Heart left ventricle (tissue), 16 donors: Measurements from ENCODE around the gene NLRP8. TPM values are rescaled to one million over a fixed set of nuclear protein-coding genes. Genes with fewer than 3 reads are reported as not detected.

Experiments
- ATAC-seq, 4 donors: fragments of 200-7000 bp; cut with Tn5 transposase; one replicate each; pipeline ENCODE4 v1.9.1; 2020 to 2022; ENCODE audit warnings: moderate library complexity in 4 of 4, mild to moderate bottlenecking in 3 of 4, moderate number of reproducible peaks in 1 of 4
- DNase-seq, 5 donors: peaks; one replicate each; pipeline ENCODE4 v3.0.0-alpha.2; 2020
- H3K27ac ChIP-seq, 12 donors: fragments of 200-600 bp; sonication (generic) in 4 of 12; one replicate each; pipeline versions ENCODE4 v1.5.0 to v1.8.0; 2016 to 2022; ENCODE audit warnings: mild to moderate bottlenecking in 2 of 12
- H3K27me3 ChIP-seq, 9 donors: fragments of 200-600 bp; sonication (generic) in 2 of 9; one replicate each; pipeline versions ENCODE4 v1.5.1 to v1.8.0; 2016 to 2022; ENCODE audit warnings: mild to moderate bottlenecking in 3 of 9
- H3K36me3 ChIP-seq, 9 donors: fragments of 200-600 bp; sonication (generic) in 2 of 9; one replicate each; pipeline versions ENCODE4 v1.5.0 to v1.8.0; 2018 to 2022; ENCODE audit warnings: mild to moderate bottlenecking in 2 of 9
- H3K4me1 ChIP-seq, 12 donors: fragments of 200-600 bp; sonication (generic) in 4 of 12; one replicate each; pipeline versions ENCODE4 v1.5.0 to v1.8.0; 2016 to 2022; ENCODE audit warnings: mild to moderate bottlenecking in 3 of 12
- H3K4me3 ChIP-seq, 12 donors: fragments of 200-600 bp; sonication (generic) in 4 of 12; one replicate each; pipeline versions ENCODE4 v1.5.0 to v1.8.0; 2017 to 2022; ENCODE audit warnings: mild to moderate bottlenecking in 9 of 12, moderate library complexity in 4 of 12
- H3K9me3 ChIP-seq, 12 donors: fragments of 200-600 bp; sonication (generic) in 4 of 12; one replicate each; pipeline versions ENCODE4 v1.5.0 to v1.8.0; 2016 to 2022; ENCODE audit warnings: mild to moderate bottlenecking in 1 of 12
- POLR2A ChIP-seq, 2 donors: fragments of 450-650 bp; IDR thresholded peaks; one replicate each; pipeline ENCODE4 v1.6.1; 2017; ENCODE audit warnings: antibody characterized with exemption in 2 of 2, mild to moderate bottlenecking in 2 of 2, moderate library complexity in 2 of 2
- WGBS, 4 donors: extraction: QIAGEN DNeasy Blood & Tissue Kit in 2 of 4; methylation state at CpG; one replicate each; pipeline versions ENCODE4 v1.1.5 to v1.1.7; 2013 to 2018; 5-methylcytosine and 5-hydroxymethylcytosine counted together
- intact Hi-C, 10 donors: fragments of 100-400 bp; cut with DNase I; formaldehyde crosslinking; loops; one replicate each; pipeline versions ENCODE4 v1.11.1 to v1.14.2; 2022
- polyA plus RNA-seq, 2 donors: library from polyadenylated mRNA; stranded (reverse); fragments of 200-250 nt; gene quantifications; one replicate each; pipeline ENCODE4 v1.2.3, GENCODE V29; 2013
- total RNA-seq, 9 donors: library from RNA; depleted of rRNA in 2 of 9; stranded (reverse); fragments of >200 nt in 2 of 9; fragmentation: NEBNext Ultra II Directional in 3 of 9; extraction: Animal tissue kit (Norgen Biotek cat#: 25700) in 3 of 9; gene quantifications; one replicate each; pipeline versions ENCODE4 v1.1.0 to v1.2.4, GENCODE V29; 2016 to 2023
- TF ChIP-seq, protein P1 (sequence below), 12 donors: fragments of 200-600 bp; sonication (generic) in 4 of 12; IDR thresholded peaks; one replicate each; pipeline versions ENCODE4 v1.5.0 to v1.8.0; 2018 to 2022; ENCODE audit warnings: antibody characterized with exemption in 12 of 12, mild to moderate bottlenecking in 5 of 12
- donor health status: ischemic (EF 13 %, LVEDD 7.1; RV severe dilation, severe dysfunction).
- donor health status: healthy with polysubstance abuse.
- donor health status: DM: no; HTN: yes; CAD: no.
- donor health status: DM: no; HTN: no; CAD: no.
- donor health status: ischemic (EF 25% LVEDD 6.9; RV normal size, moderate dysfunction).
- donor health status: ischemic (EF 25% LVEDD 5.7; RV mildly dilated, moderate dysfunction).
- donor health status: healthy.
- donor health status: DM: yes; HTN: yes; CAD: no.
- donor health status: ischemic (EF 35%, LVEDD 5.7; RV mildly dilated, moderate dysfunction).
- donor health status: nonischemic (EF 11% LVEDD 7.7; RV severe dilation, severe dysfunction).
- donor health status: DM: yes; HTN: yes; CAD: no.
- donor health status: PGD.
- donor health status: ischemic (EF 29% LVEDD 5.4; RV normal size, mild dysfunction).
- donor health status: nonischemic (EF 23%, LVEDD 6.1; RV moderate dilation, normal function).

The NLRP8 gene
- total and polyA plus RNA-seq, 11 donors = not detected

DNA sequence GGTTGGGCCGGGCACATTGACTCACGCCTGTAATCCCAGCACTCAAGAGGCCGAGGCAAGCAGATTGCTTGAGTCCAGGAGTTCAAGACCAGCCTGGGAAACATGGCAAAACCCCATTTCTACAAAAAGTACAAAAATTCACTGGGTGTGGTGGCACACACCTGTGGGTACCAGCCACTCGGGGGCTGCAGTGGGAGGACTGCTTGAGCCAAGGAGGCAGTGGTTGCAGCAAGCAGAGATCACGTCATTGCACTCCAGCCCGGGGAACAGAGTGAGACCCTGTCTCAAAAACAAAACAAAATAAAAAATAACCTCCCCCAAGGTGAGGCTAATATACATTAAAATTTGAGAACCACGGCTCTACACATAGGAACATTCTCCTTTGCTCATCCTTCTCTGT lies 40.3 kb upstream of the NLRP8 start:
- 65 to 78% (median 75%) methylated on average over 7 of the region's 7 CpGs for WGBS, 4 donors
- TF ChIP-seq POLR2A (IDR thresholded peaks at IDR 0.05) = no peak
- TF ChIP-seq, protein P1, sequence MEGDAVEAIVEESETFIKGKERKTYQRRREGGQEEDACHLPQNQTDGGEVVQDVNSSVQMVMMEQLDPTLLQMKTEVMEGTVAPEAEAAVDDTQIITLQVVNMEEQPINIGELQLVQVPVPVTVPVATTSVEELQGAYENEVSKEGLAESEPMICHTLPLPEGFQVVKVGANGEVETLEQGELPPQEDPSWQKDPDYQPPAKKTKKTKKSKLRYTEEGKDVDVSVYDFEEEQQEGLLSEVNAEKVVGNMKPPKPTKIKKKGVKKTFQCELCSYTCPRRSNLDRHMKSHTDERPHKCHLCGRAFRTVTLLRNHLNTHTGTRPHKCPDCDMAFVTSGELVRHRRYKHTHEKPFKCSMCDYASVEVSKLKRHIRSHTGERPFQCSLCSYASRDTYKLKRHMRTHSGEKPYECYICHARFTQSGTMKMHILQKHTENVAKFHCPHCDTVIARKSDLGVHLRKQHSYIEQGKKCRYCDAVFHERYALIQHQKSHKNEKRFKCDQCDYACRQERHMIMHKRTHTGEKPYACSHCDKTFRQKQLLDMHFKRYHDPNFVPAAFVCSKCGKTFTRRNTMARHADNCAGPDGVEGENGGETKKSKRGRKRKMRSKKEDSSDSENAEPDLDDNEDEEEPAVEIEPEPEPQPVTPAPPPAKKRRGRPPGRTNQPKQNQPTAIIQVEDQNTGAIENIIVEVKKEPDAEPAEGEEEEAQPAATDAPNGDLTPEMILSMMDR (IDR thresholded peaks at IDR 0.05) = no peak

DNA sequence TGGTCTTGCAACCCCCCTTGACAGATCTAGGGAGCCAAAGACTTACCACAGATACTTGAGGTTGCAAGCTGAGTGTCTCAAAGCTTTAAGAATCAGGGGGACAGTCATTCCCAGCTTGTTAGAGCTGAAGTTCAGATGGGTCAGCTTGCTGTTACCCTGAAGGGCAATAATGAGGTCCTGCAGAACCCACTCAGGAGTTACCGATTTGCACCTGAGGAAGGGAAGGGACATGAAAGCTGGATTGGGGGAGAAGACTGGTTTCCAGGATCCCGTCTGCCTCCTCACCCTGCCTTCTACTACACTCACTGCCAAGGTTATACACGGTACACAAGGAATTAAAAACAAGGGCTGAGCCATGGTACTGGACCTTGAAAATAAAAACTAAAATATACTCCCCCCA lies 39.9 kb upstream of the NLRP8 start:
- Histone ChIP-seq H3K9me3 (peaks cover 0 to 10% (median 0%) of the 10 kb centered on the region in 12 donors), H3K4me3 (no peak overlapping the region), H3K36me3 (no peaks in the 10 kb centered on the region), H3K4me1 (no peaks in the 10 kb centered on the region), H3K27me3 (peaks cover 0 to 20% (median 0%) of the 10 kb centered on the region in 9 donors), H3K27ac (no peak overlapping the region)
- no peak for DNase-seq
- TF ChIP-seq, protein P1 (IDR thresholded peaks at IDR 0.05) = no peak
- TF ChIP-seq POLR2A (IDR thresholded peaks at IDR 0.05) = no peak
- 76 to 85% (median 80%) methylated on average over 3 of the region's 3 CpGs for WGBS, 4 donors
- ATAC-seq = no peak
- intact Hi-C loops = no loop called here

More for the DNA sequence above, 40.3 kb upstream of the NLRP8 start:
- ATAC-seq (no peak), DNase-seq (no peak)
- intact Hi-C loops = no loop called here
- Histone ChIP-seq H3K4me1 (no peaks in the 10 kb centered on the region), H3K9me3 (peaks cover 0 to 10% (median 0%) of the 10 kb centered on the region in 12 donors), H3K36me3 (no peaks in the 10 kb centered on the region), H3K27me3 (peaks cover 0 to 20% (median 0%) of the 10 kb centered on the region in 9 donors), H3K4me3 (no peak overlapping the region), H3K27ac (no peak overlapping the region)

DNA sequence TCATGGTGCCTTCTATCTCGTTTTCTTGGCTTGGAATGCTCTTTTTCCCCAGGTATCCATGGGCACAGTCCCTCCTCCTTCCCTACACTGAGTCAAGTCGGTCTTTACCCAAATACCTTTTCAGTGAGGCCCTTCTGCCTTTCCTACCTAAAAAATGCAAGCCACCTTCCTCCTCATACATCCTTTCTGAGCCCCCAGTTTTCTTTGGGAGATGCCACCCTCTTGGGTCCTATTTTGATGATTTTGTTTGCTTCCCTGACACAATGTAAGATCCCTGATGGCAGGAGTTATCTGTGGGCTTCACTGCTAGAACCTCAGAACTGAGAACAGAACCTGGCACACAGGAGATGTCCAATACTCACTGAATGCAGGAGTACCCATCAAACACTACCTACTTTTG lies 37.8 kb upstream of the NLRP8 start:
- no peaks in the 10 kb centered on the region for H3K36me3 ChIP-seq
- ATAC-seq (no peak), DNase-seq (no peak)
- no peaks in the 10 kb centered on the region for H3K4me1 ChIP-seq
- peaks cover 0 to 10% (median 0%) of the 10 kb centered on the region in 12 donors for H3K9me3 ChIP-seq
- TF ChIP-seq, protein P1 (IDR thresholded peaks at IDR 0.05) = no peak
- no peak for TF ChIP-seq POLR2A (IDR thresholded peaks at IDR 0.05)
- intact Hi-C loops = no loop called here
- 27 to 43% (median 36%) methylated on average over 2 of the region's 2 CpGs for WGBS, 4 donors
- H3K4me3 ChIP-seq = no peak overlapping the region
- H3K27me3 ChIP-seq = peaks cover 0 to 20% (median 0%) of the 10 kb centered on the region in 9 donors
- no peak overlapping the region for H3K27ac ChIP-seq

DNA sequence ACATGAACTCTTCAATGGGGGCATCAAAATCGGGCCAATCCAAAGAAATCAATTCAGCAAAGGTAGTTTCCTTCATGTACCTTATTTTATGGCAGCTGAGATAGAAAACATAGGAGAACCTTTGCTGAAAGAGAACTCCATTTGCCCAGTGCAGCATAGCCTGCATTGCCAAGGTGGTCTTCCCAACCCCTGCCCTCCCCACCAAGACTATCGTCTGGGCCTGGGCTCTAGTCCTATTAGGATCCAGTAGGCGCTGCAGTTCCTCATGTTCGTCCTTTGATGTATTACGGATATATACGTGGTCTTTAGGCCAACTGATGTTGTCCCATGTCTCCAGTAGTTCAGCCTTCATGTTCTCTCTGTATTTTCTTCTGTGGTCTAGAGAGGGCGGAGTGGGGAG lies 34.7 kb upstream of the NLRP8 start:
- Histone ChIP-seq H3K4me3 (no peak overlapping the region), H3K4me1 (no peaks in the 10 kb centered on the region), H3K27me3 (peaks cover 0 to 20% (median 0%) of the 10 kb centered on the region in 9 donors), H3K9me3 (peaks cover 0 to 25% (median 8%) of the 10 kb centered on the region in 12 donors), H3K27ac (no peak overlapping the region), H3K36me3 (no peaks in the 10 kb centered on the region)
- DNase-seq (no peak), ATAC-seq (no peak)
- WGBS, 4 donors = 79 to 82% (median 81%) methylated on average over 7 of the region's 7 CpGs
- intact Hi-C loops = no loop called here
- no peak for TF ChIP-seq POLR2A (IDR thresholded peaks at IDR 0.05)
- TF ChIP-seq, protein P1 (IDR thresholded peaks at IDR 0.05) = no peak
